Activated T-helper 1 cell treated with anti-CD3 and anti-CD28 coated beads, Interleukin-2, amount 50 U/mL, for 16 hours (primary cell): ENCODE measurements around the gene PEPD.
"Not testable (repeated sequence)": the region's sequence is repeated elsewhere in the genome, so short reads cannot be mapped to it uniquely, and the experiment has no call there.

Experiments used
- DNase-seq, 2 donors: peaks; one replicate each; pipeline ENCODE4 v3.0.0-alpha.2; 2020; ENCODE audit warnings: low read depth in 1 of 2, low spot score in 1 of 2

The PEPD gene

DNA sequence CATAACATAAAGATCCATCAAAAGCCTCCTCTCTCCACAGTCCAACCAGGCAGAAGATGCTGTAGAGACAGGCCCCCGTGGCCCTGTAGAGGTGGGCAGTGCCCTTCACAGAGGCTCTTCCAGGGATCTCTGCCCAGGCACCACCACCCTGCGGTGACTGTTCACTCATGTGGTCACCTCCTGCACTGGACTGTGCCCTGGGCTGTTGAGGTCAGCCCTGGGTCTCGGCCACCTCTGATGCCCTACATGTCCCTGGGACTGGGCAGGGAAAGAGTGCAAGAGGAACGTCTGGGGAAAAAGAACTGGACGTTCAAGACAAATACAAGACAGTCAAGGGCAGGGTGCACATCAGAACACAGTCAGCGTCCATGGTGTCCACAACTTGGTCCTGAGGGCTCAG lies 22.3 kb downstream of the PEPD start:
- no peak for DNase-seq

DNA sequence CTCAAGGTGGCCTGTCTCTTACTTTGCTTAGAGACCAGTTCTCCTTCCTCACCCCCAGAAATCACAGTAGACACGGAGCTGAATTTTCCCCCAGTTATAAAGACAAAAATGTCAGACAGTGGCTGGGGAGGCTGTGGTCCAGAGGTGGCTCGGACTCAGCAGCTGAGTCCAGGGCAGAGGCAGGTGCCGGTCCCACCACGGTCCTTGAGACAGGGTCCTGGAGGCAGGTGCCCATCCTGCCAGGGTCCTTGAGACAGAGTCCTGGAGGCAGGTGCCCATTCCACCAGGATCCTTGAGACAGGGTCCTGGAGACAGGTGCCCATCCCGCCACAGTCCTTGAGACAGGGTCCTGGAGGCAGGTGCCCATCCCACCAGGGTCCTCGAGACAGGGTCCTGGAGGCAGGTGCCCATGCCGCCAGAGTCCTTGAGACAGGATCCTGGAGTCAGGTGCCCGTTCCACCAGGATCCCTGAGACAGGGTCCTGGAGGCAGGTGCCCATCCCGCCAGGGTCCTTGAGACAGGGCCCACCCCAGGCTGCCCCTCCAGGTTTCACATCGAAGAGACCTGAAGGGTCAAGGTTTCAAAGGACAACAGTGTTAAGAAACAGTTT lies 23.1 kb downstream of the PEPD start:
- no peak for DNase-seq

DNA sequence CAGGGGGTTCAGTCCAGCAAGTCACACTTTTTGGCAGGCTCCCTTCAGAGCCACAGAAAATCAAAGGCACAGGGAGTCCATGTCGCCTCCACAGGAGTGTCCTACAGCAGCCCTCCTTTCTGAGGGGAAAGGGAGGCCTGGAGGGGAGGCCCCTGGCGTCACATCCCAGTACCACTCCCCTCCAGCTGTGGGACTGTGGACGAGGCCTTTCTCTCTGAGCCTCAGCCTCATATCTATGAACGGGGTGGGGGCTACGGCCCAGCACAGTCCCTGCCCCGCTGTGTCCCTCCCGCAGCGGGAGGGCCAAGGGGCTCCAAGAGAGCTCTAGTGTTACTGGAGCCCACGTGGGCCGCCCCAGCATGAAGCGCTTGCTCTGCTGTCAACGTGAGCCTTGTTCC lies 23.8 kb downstream of the PEPD start:
- no peak for DNase-seq

DNA sequence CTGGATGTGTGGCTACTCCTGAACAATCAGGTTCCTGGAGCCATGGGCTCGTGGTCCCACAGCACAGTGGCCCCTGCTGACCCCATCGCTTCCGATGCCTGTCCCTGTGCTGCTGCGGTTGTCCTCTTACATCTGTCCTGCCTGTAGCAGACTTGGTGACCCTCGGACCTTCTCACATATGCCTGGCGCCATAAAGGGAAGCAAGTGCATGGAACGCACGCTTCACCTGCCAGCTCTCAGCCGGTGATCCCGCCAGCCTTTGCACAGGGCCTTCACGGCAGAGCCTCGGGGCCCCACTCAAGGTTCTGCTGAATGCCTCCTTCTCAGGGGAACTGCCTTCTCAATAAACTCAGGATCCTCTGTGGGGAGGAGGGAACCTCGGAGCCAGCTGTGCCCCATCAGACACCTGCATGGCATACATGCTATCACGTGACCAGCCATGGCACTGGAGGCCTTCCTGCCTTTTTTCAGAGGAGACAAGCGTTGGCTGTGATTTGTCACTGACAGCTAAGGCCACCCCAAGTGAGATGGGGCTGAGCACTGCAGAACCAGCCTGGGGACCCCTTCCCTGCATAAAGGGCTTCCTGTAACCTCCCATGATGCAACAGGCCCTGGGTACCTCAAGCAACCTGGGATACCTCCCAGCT lies 24.3 kb downstream of the PEPD start:
- DNase-seq: no peak

DNA sequence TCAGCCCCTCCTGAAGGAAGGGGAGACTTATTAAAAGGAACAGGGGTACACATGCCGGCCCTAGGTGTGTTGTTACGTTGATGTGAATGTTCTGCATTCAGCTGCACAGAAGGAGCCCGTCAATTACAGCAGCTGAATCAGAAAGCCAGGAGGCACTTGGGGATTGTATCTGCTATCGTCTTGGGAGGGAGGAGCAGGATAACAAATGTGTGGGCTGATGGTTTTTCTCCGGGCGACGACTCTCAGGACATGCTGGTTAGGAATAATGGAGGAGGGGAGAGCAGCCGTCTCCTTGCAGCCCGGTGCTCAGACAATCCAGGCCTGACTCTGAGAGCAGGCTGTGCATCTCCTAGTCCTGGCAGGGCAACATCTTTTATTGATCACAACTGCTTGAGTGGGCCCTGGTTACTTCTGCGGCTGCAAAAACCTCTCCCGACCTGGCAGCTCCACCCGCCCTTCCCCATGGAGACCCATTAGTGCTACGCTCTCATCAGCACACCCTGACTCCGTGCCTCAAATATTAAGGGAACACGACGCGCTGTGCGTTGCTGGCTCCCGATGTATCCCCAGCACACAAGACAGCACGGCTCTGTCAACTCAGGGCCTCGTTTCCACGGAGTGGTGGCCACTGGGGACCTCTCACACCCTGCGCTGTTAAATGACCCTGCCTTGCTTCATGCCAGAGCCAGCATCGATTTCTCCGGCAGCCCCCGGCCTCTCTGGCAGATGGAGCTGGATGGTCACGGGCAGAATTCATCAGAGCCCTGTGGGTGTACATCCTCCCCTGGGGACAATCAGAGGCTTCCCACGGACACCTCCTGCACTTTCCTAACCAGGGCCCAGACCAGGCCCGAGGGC lies 25.3 kb downstream of the PEPD start:
- no peak for DNase-seq

DNA sequence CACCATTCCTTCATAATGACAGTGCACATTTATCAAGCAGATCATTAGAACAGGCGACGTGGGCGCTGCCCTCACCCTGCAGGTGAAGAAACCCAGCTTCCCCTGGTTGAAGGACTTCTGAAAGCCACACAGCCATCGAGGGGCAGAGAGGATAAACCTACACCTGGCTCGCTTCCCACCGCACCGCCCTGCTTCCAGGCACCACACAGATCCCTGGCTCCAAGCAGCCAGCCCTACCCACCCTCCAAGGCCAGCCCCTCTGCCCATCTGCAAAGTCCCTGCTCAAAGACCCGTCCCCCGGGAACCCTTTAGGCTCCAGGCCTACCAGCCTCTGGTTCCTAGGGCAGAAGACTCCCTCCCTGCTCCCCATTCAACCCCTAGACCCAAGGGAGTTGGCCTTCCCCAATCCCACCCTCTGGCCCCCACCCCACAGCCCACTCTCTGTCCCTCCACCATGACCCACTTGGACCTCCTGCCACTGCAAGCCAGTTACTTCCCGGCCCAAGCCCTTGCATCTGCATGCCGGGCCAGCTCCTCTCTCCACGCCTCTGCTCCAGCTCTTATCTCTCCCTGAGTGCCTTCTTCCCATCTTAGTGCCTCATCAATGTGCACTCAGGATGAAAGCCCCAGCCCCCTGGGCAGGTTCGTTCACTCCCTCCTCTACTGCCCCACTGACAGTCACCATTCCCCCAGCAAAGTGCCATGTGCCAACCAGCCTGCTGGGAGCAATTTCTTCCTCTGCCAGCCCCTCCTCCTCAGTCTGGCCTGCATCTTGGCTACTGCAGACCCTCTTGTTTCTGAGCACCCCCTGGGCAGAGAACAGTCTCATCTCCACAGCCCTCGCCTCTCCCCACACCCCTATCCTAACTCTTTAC lies 28.0 kb downstream of the PEPD start:
- no peak for DNase-seq

DNA sequence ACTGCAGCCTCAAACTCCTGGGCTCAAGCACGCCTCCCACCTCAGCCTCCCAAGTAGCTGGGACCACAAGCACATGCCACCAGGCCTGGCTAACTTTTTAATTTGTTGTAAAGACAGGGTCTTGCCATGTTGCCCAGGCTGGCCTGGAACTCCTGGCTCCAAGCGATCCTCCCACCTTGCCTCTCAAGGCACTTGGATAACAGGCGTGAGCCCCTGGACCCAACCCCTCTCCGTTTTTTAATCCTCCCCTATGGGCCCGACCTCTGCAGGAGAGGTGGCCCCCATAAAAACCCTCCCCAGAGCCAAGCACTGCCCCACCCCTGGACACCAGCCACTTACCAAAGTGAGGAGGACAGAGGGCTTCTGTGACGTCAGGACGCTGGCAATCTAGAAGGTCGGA lies 28.6 kb downstream of the PEPD start:
- no peak for DNase-seq

DNA sequence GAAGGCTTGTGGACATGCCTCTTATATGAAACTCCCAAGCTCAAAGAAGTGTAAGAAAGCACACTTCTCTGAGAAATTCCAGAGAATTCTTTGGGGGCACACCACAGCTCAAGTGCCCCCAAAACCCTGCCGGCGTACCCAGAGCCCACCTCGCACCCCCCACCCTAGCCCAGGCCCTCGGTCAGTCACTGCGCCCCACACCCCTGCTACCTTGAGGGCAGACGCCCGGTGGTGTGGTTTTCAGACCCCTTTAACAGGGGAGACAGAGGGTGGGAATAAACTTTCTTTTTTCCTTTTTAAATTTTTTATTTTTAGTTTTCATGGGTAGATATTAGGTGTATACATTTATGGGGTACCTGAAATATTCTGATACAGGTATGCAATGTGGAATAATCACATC lies 29.5 kb downstream of the PEPD start:
- no peak for DNase-seq

DNA sequence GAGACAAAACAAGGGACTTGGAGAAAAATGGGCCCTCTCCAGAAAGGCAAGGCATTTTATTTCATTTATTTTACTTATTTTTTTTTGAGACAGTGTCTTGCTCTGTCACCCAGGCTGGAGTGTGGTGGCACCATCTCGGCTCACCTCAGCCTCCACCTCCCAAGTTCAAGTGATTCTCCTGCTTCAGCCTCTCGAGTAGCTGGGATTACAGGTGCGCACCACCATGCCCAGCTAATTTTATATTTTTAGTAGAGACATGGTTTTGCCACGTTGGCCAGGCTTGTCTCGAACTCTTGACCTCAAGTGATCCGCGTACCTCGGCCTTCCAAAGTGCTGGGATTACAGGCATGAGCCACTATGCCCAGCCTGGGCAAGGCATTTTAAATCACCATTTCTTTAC lies 31.0 kb downstream of the PEPD start:
- not testable (repeated sequence) for DNase-seq

DNA sequence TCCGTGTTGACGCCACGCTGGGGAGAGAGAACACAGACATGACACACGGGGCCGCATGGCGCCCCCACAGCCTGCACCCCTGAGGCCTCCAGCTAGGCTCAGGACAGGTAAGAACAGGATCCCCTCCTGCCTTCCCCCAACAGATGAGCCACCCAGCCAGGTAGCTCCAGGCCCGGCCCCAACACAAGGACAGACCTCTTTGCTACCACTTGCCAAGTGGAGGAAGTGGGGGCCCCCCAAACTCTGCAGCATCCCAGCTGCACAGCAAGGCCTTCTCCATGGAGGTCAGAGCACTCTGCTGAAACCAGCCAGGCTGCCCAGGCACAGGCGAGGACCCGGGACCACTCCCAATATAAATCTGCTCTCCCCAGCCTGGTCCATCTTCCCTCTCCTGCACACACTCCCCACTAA lies 31.5 kb downstream of the PEPD start:
- no peak for DNase-seq

DNA sequence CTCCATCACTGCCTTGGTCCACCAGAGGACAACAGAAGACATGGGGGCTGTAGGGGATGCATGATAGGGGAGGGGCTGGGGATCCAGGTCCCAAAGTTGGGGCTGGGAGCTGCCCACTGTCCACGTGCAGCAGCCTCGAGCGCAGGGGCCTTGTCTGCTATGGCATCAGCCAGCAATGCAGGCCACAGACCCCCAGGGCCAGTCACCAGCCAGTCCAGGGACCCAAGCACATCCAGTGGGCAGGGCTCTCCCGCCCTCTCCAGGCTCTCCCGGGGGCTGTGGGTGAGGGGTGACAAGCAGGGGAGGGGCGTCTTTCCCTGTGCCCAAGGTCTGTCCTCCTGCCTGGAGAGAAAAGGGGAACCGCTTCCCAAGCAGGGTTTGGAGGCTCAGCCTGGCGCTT lies 32.8 kb downstream of the PEPD start:
- no peak for DNase-seq

DNA sequence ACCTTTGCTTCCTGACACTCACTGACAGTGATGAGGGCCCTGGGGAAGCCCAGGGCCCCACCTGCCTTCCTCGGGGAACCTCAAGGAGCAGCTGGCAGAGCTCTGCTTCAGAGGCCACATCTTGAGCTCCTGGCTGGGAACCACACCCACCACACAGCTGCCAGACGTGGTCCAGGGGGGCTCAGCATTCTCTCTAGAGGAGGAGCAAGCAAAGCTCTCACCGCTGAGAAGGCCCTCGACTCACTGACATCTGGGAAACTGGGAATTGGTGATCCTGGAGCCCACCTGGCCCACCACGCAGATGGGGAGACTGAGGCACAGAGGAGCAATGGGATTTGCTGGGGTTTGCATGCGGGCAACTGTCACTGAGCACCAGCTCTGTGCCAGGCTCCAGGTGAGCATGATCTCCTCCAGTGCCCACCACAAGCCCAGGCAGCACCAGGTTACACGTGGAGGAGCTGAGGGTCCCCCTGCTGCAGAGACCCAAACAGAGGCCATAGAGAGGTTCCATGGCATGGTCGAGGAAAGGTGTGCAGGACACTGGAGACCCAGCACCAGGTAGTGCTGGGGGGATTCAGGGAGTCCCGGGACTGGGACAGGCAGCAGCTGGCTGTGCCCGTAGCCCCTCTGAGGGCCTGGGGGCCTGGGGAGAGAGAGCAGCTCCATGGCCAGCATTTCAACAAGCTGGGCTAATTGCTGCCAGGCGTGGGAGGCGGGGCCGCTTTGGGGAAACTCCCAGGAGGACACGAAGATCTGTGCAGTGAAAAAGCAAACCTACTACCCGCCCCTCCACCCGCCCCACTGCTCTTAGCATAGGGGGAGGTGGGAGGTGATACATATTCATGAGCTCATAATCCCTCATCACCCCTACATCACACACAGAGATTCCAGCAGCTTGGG lies 33.4 kb downstream of the PEPD start:
- no peak for DNase-seq

DNA sequence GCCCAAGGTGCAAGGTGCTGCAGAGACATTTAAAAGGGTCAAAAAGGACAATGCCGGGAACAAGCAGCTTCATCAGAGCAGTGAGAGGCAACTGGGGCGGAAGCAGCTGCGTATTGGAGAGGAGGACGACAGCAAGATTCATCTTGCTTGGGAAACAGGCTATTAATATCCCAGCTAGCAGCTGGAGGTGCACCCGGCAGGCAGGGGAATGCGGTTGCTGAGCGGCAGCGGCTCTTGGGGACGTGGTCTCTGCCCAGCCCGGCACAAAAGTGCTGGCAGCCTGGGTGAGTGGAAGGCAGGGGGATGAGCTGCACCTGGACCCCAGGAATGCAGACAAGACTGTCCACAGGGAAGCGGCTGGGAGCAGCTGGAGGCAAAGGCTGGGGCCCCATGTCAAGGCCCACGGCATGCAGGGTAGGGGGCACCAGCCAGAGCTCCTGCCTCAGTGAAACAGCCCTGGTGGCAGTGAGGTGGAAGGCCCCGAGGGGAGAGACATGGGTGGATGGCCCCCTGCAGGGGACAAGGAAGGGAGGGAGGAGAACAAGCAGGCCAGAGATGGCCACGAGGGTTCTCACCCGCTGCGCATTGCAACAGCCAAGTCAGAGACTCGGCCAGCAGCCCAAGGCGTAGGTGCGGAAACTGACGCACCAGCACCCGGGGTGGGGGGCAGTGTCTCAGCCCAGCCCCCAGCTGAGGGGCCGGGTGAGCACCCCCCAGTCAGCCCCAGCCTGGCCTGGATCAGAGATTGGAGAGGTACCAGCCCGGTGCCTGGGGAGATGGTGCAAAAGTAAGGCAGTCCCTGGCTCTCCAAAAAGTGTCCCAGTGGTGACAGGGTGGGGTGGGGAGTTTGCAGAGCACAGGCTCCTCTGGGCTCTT lies 34.4 kb downstream of the PEPD start:
- DNase-seq: no peak

DNA sequence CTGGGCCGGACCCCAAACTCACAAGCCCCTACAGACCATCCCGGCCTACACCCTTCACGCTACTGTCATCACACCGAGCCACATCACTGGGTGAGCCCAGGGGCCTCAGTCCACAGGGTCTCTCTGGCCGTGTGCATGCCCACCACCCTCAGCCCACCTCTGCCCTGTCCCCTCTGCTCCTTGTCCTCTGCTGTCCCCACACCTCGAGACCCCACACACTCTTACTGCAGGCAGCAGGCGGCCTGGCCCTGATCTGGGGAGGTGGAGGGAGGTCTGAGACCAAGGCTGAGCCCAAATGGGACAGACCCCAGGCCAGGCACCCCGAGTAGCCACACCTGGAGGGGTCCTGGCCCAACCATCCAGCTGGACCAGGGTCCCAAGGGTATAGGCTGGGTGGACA lies 35.2 kb downstream of the PEPD start:
- no peak for DNase-seq

DNA sequence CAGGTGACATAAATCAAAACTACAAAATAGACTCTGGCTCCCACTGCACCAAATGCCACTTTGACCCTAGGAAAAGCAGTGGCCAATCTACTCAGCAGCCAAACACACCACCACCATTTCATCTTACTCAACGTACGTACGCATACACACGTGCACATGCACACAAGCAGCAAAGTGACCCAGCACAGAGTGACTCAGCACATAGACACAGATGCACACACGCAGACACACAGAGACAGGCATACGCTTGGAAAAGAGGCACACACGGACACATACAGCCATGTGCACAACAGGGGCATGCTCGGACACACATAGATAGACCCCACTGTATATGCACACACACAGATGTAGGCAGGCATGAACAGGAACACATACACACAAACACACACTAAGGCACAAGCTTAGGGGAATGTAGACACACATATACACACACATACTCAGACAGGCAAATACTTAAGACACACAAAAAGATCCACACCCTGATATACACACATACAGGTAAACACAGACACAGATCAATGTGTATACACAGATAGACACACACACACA lies 37.3 kb downstream of the PEPD start:
- no peak for DNase-seq

DNA sequence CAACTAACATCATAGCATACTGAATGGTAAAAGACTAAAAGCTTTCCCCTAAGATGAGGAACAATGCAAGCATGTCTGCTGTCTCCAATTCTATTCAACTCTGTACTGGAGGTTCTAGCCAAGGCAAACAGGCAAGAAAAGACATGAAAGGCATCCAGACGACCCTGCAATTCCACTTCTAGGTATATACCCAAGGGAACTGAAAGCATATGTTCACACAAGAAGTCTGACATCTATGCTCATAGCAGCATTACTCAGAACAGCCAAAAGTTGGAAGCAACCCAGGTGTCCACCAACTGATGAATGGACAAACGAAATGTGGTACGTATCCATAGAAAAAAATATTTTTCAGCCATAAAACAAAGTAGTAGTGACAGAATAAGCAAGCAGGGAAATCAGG lies 39.1 kb downstream of the PEPD start:
- DNase-seq: no peak

DNA sequence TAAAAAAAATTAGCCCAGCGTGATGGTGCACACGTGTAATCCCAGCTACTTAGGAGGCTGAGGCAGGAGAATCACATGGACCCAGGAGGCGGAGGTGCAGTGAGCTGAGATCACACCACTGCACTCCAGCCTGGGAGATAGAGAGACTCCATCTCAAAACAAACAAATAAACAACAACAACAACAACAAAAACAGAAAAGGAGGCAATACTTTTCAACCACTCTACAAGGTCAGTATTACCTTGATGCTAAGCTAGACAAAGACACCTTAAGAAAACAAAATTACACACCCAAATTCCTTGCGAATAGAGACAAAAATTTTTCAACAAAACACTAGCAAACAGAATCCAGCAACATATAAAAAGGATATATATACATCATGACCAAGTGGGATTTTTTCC lies 39.7 kb downstream of the PEPD start:
- DNase-seq: no peak

DNA sequence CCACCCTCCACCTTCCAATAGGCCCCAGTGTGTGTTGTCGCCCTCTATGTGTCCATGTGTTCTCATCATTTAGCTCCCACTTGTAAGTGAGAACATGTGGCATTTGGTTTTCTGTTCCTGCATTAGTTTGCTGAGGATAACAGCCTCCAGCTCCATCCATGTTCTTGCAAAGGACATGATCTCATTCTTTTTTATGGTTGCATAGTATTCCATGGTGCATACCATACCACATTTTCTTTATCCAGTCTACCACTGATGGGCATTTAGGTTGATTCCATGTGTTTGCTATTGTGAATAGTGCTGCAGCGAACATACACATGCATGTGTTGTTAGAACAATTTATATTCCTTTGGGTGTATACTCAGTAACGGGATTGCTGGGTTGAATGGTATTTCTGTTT lies 42.0 kb downstream of the PEPD start:
- DNase-seq: not testable (repeated sequence)

DNA sequence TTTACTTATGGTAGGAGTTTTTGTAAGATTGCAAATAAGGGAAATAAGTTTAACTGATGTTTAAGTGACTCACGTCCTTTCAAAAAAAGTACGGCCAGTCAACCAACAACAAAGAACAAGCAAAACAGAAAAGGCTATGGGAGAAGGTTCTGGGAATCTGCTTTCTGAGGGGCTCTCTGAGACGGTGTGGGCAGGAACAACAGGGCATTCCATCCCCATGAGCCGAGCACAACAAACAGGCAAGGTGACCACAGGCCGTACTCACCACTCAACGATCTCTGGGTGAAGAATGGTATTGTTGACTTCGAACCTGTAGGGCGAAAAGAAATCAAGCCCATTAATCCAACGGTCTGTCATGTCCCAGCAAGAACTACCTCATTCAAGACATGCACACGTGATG lies 43.8 kb downstream of the PEPD start:
- no peak for DNase-seq
